Transverse colon (tissue), 4 donors: ENCODE data around the gene SBNO2. TPM values are rescaled to one million over a fixed set of nuclear protein-coding genes. Genes with fewer than 3 reads are reported as not detected.

Source experiments
- DNase-seq: peaks from one replicate; pipeline ENCODE4 v3.0.0-alpha.2; 2019
- H3K27ac ChIP-seq, 4 donors: fragments of 200-600 bp; sonication (generic); 2 replicates each; pipeline ENCODE4 v1.5.1; 2016 to 2018; ENCODE audit warnings: inconsistent platforms in 4 of 4
- H3K27me3 ChIP-seq: fragments of 200-600 bp; sonication (generic); 2 replicates; pipeline ENCODE4 v1.5.1; 2017; ENCODE audit warnings: inconsistent platforms
- H3K36me3 ChIP-seq, 4 donors: fragments of 200-600 bp; sonication (generic); 2 replicates each; pipeline ENCODE4 v1.5.1; 2017 to 2019; ENCODE audit warnings: inconsistent platforms in 4 of 4
- H3K4me1 ChIP-seq, 4 donors: fragments of 200-600 bp; sonication (generic); 2 replicates each; pipeline ENCODE4 v1.5.1; 2017 to 2020; ENCODE audit warnings: inconsistent platforms in 4 of 4
- H3K4me3 ChIP-seq, 4 donors: fragments of 200-600 bp; sonication (generic); 1 replicate in 1 of 4; 2 replicates in 3 of 4; pipeline versions ENCODE4 v1.5.1 to v1.6.1; 2017 to 2019; ENCODE audit warnings: inconsistent platforms in 4 of 4
- H3K9me3 ChIP-seq, 2 donors: fragments of 200-600 bp; sonication (generic); 2 replicates each; pipeline ENCODE4 v1.5.1; 2017 to 2019; ENCODE audit warnings: inconsistent platforms in 2 of 2
- EP300 ChIP-seq: sonication (generic); formaldehyde crosslinking; IDR thresholded peaks from one replicate; pipeline ENCODE4 v1.6.1; 2017; ENCODE audit warnings: antibody characterized with exemption, low read depth
- POLR2A ChIP-seq: fragments of 450-650 bp; IDR thresholded peaks from one replicate; pipeline ENCODE4 v1.6.1; 2016; ENCODE audit warnings: antibody characterized with exemption, mild to moderate bottlenecking, moderate library complexity
- POLR2AphosphoS5 ChIP-seq, 3 donors: sonication (generic); formaldehyde crosslinking; IDR thresholded peaks; one replicate each; pipeline ENCODE4 v1.6.1; 2016; ENCODE audit warnings: antibody characterized with exemption in 3 of 3
- WGBS, 2 donors: methylation state at CpG; one replicate each; pipeline ENCODE4 v1.1.5; 2018; ENCODE audit warnings: low coverage in 1 of 2; 5-methylcytosine and 5-hydroxymethylcytosine counted together
- in situ Hi-C, 4 donors: fragments of 200-750 bp; cut with MboI; loops; one replicate each; pipeline versions ENCODE4 v1.15.0 to v1.15.1; 2017; ENCODE audit warnings: low sequenced_read_pairs in 3 of 4, low pct_ligation_motif_present in 1 of 4, low pct_unique_long_range_greater_than_20kb in 1 of 4
- intact Hi-C: fragments of 100-400 bp; cut with DNase I; formaldehyde crosslinking; loops from one replicate; pipeline ENCODE4 v1.15.1; 2023; ENCODE audit warnings: low total_unique reads
- total RNA-seq, 4 donors: library from RNA; depleted of rRNA; stranded (reverse); fragments of >200 nt; gene quantifications; one replicate each; pipeline ENCODE4 v1.1.0, GENCODE V29; 2016
- TF ChIP-seq, protein P1 (sequence below), 5 experiments: fragments of 200-600 bp in 3 of 5; fragments of 450-650 bp in 2 of 5; sonication (generic) in 3 of 5; IDR thresholded peaks; 1 replicate in 2 of 5; 2 replicates in 3 of 5; pipeline ENCODE4 v1.5.1; 2016 to 2017; ENCODE audit warnings: antibody characterized with exemption in 5 of 5, inconsistent platforms in 3 of 5, mild to moderate bottlenecking in 2 of 5, moderate library complexity in 1 of 5

SBNO2 gene
- total RNA-seq, 4 donors from 2014 or later: 34.5 to 142 (median 48.3) TPM

DNA sequence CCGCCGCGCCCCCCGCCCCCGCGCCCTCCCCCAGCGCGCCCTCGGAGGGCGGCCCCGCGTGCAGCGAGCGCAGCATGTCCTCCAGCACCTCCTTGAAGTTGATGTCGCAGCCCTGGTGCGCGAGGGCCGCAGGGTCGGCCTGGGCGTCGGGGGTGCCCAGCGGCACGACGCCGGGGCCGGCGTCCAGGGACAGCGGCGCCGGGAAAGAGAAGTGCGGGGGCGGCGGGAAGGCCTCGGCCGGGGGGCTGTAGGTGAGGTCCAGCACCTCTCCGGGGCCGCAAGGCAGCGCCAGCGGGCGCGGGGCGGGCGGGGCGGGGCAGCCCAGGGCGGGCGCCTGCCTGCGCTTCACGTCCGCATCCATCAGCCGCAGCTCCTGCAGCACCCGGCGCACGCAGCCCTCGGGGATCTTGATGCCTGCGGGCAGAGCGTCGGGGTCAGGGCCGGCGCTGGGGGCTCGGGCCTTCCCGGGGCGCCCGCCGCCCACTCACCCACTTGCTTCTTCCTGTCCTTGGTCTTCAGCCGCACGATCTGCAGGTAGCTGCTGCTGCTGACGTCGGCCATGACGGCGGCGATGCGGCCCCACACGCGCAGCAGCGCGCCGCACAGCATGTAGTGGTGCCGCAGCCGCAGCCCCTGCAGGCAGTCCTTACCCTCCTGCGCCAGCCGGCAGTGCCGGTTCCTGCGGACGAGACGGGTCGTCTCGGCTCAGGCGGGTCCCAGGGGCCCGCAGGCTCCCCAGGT is 65.6 kb downstream of the SBNO2 start:
- Histone ChIP-seq H3K27me3 (no peaks in the 10 kb centered on the region), H3K4me3 (no peak overlapping the region), H3K9me3 (no peaks in the 10 kb centered on the region), H3K36me3 (peaks cover 0 to 10% (median 4%) of the 10 kb centered on the region in 4 donors), H3K4me1 (peaks cover 19 to 48% (median 36%) of the 10 kb centered on the region in 4 donors), H3K27ac (no peak overlapping the region)
- TF ChIP-seq POLR2A (no peak), EP300 (no peak), POLR2AphosphoS5 (IDR thresholded peaks at IDR 0.05) (no peak)
- TF ChIP-seq, protein P1, sequence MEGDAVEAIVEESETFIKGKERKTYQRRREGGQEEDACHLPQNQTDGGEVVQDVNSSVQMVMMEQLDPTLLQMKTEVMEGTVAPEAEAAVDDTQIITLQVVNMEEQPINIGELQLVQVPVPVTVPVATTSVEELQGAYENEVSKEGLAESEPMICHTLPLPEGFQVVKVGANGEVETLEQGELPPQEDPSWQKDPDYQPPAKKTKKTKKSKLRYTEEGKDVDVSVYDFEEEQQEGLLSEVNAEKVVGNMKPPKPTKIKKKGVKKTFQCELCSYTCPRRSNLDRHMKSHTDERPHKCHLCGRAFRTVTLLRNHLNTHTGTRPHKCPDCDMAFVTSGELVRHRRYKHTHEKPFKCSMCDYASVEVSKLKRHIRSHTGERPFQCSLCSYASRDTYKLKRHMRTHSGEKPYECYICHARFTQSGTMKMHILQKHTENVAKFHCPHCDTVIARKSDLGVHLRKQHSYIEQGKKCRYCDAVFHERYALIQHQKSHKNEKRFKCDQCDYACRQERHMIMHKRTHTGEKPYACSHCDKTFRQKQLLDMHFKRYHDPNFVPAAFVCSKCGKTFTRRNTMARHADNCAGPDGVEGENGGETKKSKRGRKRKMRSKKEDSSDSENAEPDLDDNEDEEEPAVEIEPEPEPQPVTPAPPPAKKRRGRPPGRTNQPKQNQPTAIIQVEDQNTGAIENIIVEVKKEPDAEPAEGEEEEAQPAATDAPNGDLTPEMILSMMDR (IDR thresholded peaks at IDR 0.05): no peak
- in situ Hi-C loops: no loop called here
- DNase-seq: no peak
- 94% methylated on average over 82 of the region's 89 CpGs; no CpG with 5 or more reads in 1 of the 2 donors for WGBS, 2 donors
- intact Hi-C loops: loop anchor here (10.0 kb wide), 2 partner anchors 136 to 184 kb away; partner anchors contain the start of genes ARID3A, ATP5F1D and MIDN

DNA sequence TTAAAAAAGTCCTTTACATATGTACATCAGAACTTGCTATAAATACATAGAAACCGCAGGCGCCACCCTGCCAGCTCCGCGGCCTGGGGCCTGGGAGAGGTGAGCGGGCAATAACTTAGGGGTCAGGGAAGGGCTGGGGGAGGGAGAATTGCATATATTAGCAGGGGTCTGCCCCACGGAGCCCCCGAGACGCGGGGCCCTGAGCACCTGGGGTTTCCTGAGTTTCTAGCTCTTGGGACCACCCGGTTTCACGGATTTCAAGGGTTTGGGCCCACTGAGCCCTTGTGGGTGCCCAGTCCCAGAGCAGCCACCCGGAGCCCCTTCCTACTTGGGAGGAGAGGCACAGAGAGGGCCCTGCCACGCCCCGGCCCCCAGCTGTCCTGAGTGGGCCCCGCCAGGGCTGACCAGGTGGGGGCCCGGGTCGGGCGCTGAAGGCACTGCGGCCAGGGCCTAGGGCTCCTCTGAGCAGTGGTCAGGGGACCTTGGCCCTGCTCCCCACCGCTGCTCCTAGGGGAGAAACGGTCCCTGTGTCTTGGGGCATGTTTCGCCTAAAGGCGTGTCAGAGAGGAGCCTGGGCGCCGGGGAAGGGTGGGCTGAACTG is 66.3 kb downstream of the SBNO2 start:
- DNase-seq: no peak
- TF ChIP-seq EP300 (no peak), POLR2AphosphoS5 (IDR thresholded peaks at IDR 0.05) (peak in 1 of 3 donors; percentile 11)
- Histone ChIP-seq H3K4me3 (no peak overlapping the region), H3K9me3 (no peaks in the 10 kb centered on the region), H3K27ac (no peak overlapping the region), H3K27me3 (no peaks in the 10 kb centered on the region), H3K36me3 (peaks cover 0 to 10% (median 4%) of the 10 kb centered on the region in 4 donors), H3K4me1 (peaks cover 19 to 48% (median 36%) of the 10 kb centered on the region in 4 donors)
- in situ Hi-C loops: no loop called here
- 88% methylated on average over 24 of the region's 25 CpGs; no CpG with 5 or more reads in 1 of the 2 donors for WGBS, 2 donors
- intact Hi-C loops: loop anchor here (10.0 kb wide), 2 partner anchors 137 to 183 kb away; partner anchors contain the start of genes ARID3A, ATP5F1D and MIDN

DNA sequence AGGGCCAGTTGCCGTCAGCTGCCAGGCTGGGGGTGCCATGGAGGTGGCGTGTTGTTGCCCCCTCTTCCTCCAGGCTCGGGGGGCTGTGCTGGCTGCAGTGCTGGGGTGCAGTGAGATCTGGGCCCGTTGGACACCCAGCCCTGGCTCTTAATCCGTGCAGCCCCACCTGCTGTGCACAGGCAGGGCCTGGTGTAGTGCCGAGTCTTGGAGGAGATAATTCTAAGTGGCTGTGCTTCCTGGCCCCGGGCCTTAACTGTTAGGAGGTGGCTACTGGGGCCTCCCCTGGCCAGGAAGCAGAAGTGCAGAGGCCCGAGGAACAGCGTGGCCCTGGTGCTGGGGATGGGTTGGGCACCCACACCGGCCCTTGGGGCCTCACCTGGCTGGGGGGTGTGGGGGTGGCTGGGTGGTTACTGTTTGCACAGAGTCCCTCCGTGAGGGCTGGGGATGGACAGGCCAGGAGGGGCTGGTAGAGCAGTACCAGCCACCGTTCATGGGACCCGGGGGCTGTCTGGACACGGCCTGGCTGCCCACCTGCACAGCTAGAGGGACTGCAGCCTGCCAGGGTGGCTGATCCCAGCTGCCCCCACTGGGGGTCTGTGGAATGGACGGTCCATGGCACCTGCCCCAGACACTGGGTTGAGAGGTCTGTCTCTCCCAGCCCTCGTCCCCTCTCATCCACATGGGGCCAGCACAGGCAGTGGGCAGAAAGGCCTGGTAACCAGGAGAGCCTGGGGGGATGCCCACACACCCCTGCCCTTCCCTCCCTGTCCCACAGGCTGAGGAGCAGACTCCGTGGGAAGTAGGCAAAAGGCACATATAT is 67.0 kb downstream of the SBNO2 start:
- TF ChIP-seq, protein P1 (IDR thresholded peaks at IDR 0.05): peak in 2 of 5 experiments; percentile 19 to 21
- no peak for TF ChIP-seq POLR2AphosphoS5 (IDR thresholded peaks at IDR 0.05)
- intact Hi-C loops: loop anchor here (10.0 kb wide), 2 partner anchors 138 to 182 kb away; partner anchors contain the start of genes ARID3A, ATP5F1D and MIDN
- Histone ChIP-seq H3K36me3 (peaks cover 0 to 10% (median 4%) of the 10 kb centered on the region in 4 donors), H3K27me3 (no peaks in the 10 kb centered on the region), H3K27ac (no peak overlapping the region), H3K9me3 (no peaks in the 10 kb centered on the region), H3K4me1 (peaks cover 18 to 49% (median 37%) of the 10 kb centered on the region in 4 donors), H3K4me3 (no peak overlapping the region)
- in situ Hi-C loops: no loop called here
- peak; percentile 32 for DNase-seq
- WGBS, 2 donors: 64% methylated on average over 10 of the region's 17 CpGs; no CpG with 5 or more reads in 1 of the 2 donors

DNA sequence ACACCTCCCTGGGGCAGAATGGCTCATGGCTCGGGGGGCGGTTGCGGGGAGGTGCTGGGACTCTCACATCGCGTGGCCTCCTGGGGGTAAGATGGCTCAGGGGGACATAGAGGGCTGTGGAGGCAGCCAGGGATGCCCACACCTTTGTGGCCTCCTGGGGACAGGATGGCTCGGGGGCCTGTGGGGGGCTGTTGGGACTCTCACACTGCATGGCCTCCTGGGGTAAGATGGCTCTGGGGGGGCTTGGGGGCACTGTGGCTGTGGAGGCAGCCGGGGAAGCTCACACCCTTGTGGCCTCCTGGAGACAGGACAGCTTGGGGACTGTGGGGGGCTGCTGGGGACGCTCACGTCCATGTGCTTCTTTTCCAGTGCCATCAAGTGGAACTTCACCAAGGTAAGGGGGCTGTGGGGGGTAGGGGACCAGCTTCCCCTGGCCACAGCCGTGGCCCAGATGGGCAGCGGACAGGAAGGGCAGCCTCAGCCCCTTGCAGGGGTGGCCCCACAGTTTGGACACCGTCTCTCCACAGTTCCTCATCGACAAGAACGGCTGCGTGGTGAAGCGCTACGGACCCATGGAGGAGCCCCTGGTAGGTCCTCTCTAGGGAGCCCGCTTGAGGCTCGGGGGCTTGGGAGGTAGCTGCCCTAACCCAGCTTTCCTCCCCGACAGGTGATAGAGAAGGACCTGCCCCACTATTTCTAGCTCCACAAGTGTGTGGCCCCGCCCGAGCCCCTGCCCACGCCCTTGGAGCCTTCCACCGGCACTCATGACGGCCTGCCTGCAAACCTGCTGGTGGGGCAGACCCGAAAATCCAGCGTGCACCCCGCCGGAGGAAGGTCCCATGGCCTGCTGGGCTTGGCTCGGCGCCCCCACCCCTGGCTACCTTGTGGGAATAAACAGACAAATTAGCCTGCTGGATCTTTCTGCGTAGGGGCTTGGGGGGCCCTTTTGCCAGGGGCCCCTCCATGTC is 67.9 kb downstream of the SBNO2 start:
- Histone ChIP-seq H3K4me1 (peaks cover 23 to 50% (median 36%) of the 10 kb centered on the region in 4 donors), H3K27ac (peak overlapping the region in 3 of 4 donors; percentile 98 to 100 (median 100)), H3K9me3 (no peaks in the 10 kb centered on the region), H3K4me3 (peak overlapping the region in 1 of 4 donors; percentile 95), H3K36me3 (peaks cover 0 to 10% (median 4%) of the 10 kb centered on the region in 4 donors), H3K27me3 (no peaks in the 10 kb centered on the region)
- intact Hi-C loops (loop anchor here (10.0 kb wide), 2 partner anchors 139 to 181 kb away; partner anchors contain the start of genes ARID3A, ATP5F1D and MIDN), in situ Hi-C loops (no loop called here)
- WGBS, 2 donors: 86 to 87% methylated on average over 3 to 31 of the region's 32 CpGs
- DNase-seq: no peak
- TF ChIP-seq, protein P1 (IDR thresholded peaks at IDR 0.05): no peak
- TF ChIP-seq POLR2A: no peak
- TF ChIP-seq POLR2AphosphoS5 (IDR thresholded peaks at IDR 0.05): no peak
- TF ChIP-seq EP300: no peak
